ENCODE results near the gene IRAG1. TPM values are rescaled to one million over a fixed set of nuclear protein-coding genes. Genes with fewer than 3 reads are reported as not detected.

The IRAG1 gene
- polyA plus RNA-seq, 4 donors, result 0.45 to 9.0 (median 3.0) TPM

- Histone ChIP-seq H3K27ac (ENCODE audit: low read depth in 1 of 3, low read length in 2 of 3) (no peak overlapping the region), H3K27me3 (ENCODE audit: control insufficient read depth in 3 of 3, insufficient read depth in 3 of 3, low read length in 3 of 3) (peaks cover 0 to 4% (median 0%) of the 10 kb centered on the region in 3 donors), H3K4me3 (ENCODE audit: low read depth in 1 of 3, low read length in 3 of 3) (no peak overlapping the region), H3K36me3 (ENCODE audit: control insufficient read depth in 3 of 3, insufficient read depth in 2 of 3, low read depth in 1 of 3, low read length in 3 of 3) (no peaks in the 10 kb centered on the region), H3K9me3 (ENCODE audit: control insufficient read depth in 2 of 2, insufficient read depth in 1 of 2, low read depth in 1 of 2, low read length in 1 of 2) (no peaks in the 10 kb centered on the region), H3K4me1 (ENCODE audit: control insufficient read depth in 3 of 3, insufficient read depth in 2 of 3, low read depth in 1 of 3, low read length in 2 of 3) (peaks cover 0 to 8% (median 0%) of the 10 kb centered on the region in 3 donors)
- no peak for DNase-seq
- WGBS, 3 donors, result 77 to 84% (median 83%) methylated on average over 5 of the region's 5 CpGs
- no peak for FAIRE-seq
These were observed 15.5 kb downstream of the IRAG1 start for GRCh38 chr11:10678101-10678500.

DNA sequence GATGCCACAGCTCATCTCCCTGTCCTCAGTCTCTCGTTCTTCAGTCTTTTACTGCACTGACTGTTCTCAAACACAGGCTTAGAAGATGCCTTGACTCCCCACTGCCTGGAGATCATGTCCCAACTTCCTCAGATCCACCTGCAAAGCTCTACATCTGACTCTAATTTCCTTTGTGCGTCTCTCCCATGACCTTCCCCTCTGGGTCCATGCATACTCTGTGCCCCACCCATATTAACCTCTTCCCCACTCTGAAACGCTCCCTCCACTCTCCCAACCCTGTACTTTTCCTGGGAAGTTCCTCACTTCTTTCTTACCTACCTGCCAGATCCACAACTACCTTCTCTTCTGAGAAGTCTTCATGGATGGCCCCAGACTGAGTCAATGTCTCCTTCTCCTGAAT is 16.6 kb downstream of the IRAG1 start:
- DNase-seq (no peak), FAIRE-seq (no peak)
- no peaks in the 10 kb centered on the region for H3K36me3 ChIP-seq (ENCODE audit: control insufficient read depth in 3 of 3, insufficient read depth in 2 of 3, low read depth in 1 of 3, low read length in 3 of 3)
- WGBS, 3 donors, result 57 to 71% (median 60%) methylated on average over 3 of the region's 3 CpGs
- peaks cover 0 to 8% (median 0%) of the 10 kb centered on the region in 3 donors for H3K4me1 ChIP-seq (ENCODE audit: control insufficient read depth in 3 of 3, insufficient read depth in 2 of 3, low read depth in 1 of 3, low read length in 2 of 3)
- H3K4me3 ChIP-seq (ENCODE audit: low read depth in 1 of 3, low read length in 3 of 3), result no peak overlapping the region
- H3K9me3 ChIP-seq (ENCODE audit: control insufficient read depth in 2 of 2, insufficient read depth in 1 of 2, low read depth in 1 of 2, low read length in 1 of 2), result no peaks in the 10 kb centered on the region
- peaks cover 0 to 4% (median 0%) of the 10 kb centered on the region in 3 donors for H3K27me3 ChIP-seq (ENCODE audit: control insufficient read depth in 3 of 3, insufficient read depth in 3 of 3, low read length in 3 of 3)
- H3K27ac ChIP-seq (ENCODE audit: low read depth in 1 of 3, low read length in 2 of 3), result no peak overlapping the region

GRCh38 chr11:10674911-10675440 is 18.6 kb downstream of the IRAG1 start:
- no peaks in the 10 kb centered on the region for H3K9me3 ChIP-seq (ENCODE audit: control insufficient read depth in 2 of 2, insufficient read depth in 1 of 2, low read depth in 1 of 2, low read length in 1 of 2)
- H3K36me3 ChIP-seq (ENCODE audit: control insufficient read depth in 3 of 3, insufficient read depth in 2 of 3, low read depth in 1 of 3, low read length in 3 of 3), result no peaks in the 10 kb centered on the region
- H3K27ac ChIP-seq (ENCODE audit: low read depth in 1 of 3, low read length in 2 of 3), result peak overlapping the region in 1 of 3 donors; percentile 32
- DNase-seq (peak in 1 of 2 donors; percentile 16), FAIRE-seq (no peak)
- no peak overlapping the region for H3K4me3 ChIP-seq (ENCODE audit: low read depth in 1 of 3, low read length in 3 of 3)
- H3K4me1 ChIP-seq (ENCODE audit: control insufficient read depth in 3 of 3, insufficient read depth in 2 of 3, low read depth in 1 of 3, low read length in 2 of 3), result peaks cover 0 to 8% (median 3%) of the 10 kb centered on the region in 3 donors
- H3K27me3 ChIP-seq (ENCODE audit: control insufficient read depth in 3 of 3, insufficient read depth in 3 of 3, low read length in 3 of 3), result peaks cover 0 to 4% (median 0%) of the 10 kb centered on the region in 3 donors
- 31 to 51% (median 41%) methylated on average over 10 of the region's 10 CpGs for WGBS, 3 donors

DNA sequence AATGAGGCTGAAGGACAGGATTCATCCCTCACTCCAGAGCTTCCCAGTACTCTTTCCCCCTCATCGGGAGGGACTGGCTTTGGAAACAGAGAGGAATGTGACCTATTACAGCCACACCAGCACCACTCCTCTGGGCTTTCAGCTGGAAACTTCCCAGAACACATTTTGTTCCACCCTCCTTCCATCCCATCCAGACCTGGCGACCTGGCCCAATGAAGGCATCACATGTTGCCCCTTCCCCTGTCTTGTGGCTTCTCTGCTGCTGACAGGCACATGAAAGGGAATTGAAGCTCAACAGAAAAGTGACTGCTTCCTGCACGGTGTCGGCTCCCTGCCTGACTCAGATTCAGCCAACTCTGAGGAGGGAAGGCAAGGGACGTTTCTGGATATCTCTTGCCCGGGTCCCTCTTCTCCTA is 19.1 kb downstream of the IRAG1 start:
- WGBS, 3 donors, result 29 to 55% (median 49%) methylated on average over 6 of the region's 6 CpGs
- H3K27me3 ChIP-seq (ENCODE audit: control insufficient read depth in 3 of 3, insufficient read depth in 3 of 3, low read length in 3 of 3), result peaks cover 0 to 4% (median 0%) of the 10 kb centered on the region in 3 donors
- H3K4me3 ChIP-seq (ENCODE audit: low read depth in 1 of 3, low read length in 3 of 3), result no peak overlapping the region
- no peaks in the 10 kb centered on the region for H3K9me3 ChIP-seq (ENCODE audit: control insufficient read depth in 2 of 2, insufficient read depth in 1 of 2, low read depth in 1 of 2, low read length in 1 of 2)
- FAIRE-seq (no peak), DNase-seq (no peak)
- no peaks in the 10 kb centered on the region for H3K36me3 ChIP-seq (ENCODE audit: control insufficient read depth in 3 of 3, insufficient read depth in 2 of 3, low read depth in 1 of 3, low read length in 3 of 3)
- H3K4me1 ChIP-seq (ENCODE audit: control insufficient read depth in 3 of 3, insufficient read depth in 2 of 3, low read depth in 1 of 3, low read length in 2 of 3), result peaks cover 0 to 9% (median 8%) of the 10 kb centered on the region in 3 donors
- H3K27ac ChIP-seq (ENCODE audit: low read depth in 1 of 3, low read length in 2 of 3), result peak overlapping the region in 1 of 3 donors; percentile 32

DNA sequence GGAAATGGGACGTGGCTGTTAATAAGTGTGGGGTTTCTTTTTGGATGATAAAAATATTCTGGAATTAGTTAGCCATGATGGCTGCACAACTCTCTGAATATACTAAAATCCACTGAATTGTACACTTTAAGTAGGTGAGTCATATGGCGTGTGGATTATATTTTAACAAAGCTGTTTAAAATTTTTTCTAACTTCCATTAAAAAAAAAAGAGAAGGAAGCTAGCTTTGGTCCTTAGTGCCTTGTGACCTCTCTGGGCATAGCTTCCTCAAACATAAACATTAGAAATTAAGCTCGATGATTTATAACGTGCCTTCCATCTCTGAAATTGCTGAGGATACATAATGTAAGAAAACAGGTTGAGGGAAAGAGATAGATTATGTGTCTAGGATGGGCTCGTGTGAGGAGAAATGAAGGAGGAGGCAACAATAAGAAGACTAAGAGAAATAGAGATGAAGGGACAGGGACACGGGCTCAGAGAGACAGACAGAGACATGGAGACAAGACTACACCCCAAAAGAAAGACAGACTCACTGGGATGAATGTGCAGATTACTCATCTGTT is 20.0 kb downstream of the IRAG1 start:
- Histone ChIP-seq H3K9me3 (ENCODE audit: control insufficient read depth in 2 of 2, insufficient read depth in 1 of 2, low read depth in 1 of 2, low read length in 1 of 2) (no peaks in the 10 kb centered on the region), H3K4me1 (ENCODE audit: control insufficient read depth in 3 of 3, insufficient read depth in 2 of 3, low read depth in 1 of 3, low read length in 2 of 3) (peaks cover 0 to 16% (median 8%) of the 10 kb centered on the region in 3 donors), H3K4me3 (ENCODE audit: low read depth in 1 of 3, low read length in 3 of 3) (no peak overlapping the region), H3K27ac (ENCODE audit: low read depth in 1 of 3, low read length in 2 of 3) (no peak overlapping the region), H3K36me3 (ENCODE audit: control insufficient read depth in 3 of 3, insufficient read depth in 2 of 3, low read depth in 1 of 3, low read length in 3 of 3) (no peaks in the 10 kb centered on the region), H3K27me3 (ENCODE audit: control insufficient read depth in 3 of 3, insufficient read depth in 3 of 3, low read length in 3 of 3) (peaks cover 0 to 1% (median 0%) of the 10 kb centered on the region in 3 donors)
- DNase-seq (no peak), FAIRE-seq (no peak)
- WGBS, 3 donors, result 47 to 59% (median 58%) methylated on average over 6 of the region's 6 CpGs

DNA sequence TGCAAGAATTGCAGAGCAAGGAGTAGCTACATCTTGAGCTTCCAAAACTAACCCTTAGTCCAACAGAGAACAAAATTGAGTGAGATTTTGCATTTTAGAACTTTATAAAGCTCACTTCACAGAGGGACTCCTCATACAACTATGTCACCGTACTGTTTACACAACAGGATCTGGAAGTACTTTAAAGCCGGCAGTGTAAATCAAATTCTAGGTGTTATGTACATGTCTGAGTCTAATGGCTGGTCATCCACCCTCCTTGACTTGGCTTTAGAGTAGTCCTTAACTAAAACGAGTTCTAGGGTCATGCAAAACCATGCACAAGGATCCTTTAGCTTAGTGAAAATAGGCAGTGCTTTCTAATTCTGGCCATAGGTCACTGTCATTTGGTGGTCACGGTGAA is 23.5 kb downstream of the IRAG1 start:
- H3K27me3 ChIP-seq (ENCODE audit: control insufficient read depth in 3 of 3, insufficient read depth in 3 of 3, low read length in 3 of 3), result no peaks in the 10 kb centered on the region
- no peak overlapping the region for H3K27ac ChIP-seq (ENCODE audit: low read depth in 1 of 3, low read length in 2 of 3)
- peaks cover 0 to 16% (median 6%) of the 10 kb centered on the region in 3 donors for H3K4me1 ChIP-seq (ENCODE audit: control insufficient read depth in 3 of 3, insufficient read depth in 2 of 3, low read depth in 1 of 3, low read length in 2 of 3)
- H3K4me3 ChIP-seq (ENCODE audit: low read depth in 1 of 3, low read length in 3 of 3), result no peak overlapping the region
- no peaks in the 10 kb centered on the region for H3K9me3 ChIP-seq (ENCODE audit: control insufficient read depth in 2 of 2, insufficient read depth in 1 of 2, low read depth in 1 of 2, low read length in 1 of 2)
- DNase-seq, result no peak
- no peaks in the 10 kb centered on the region for H3K36me3 ChIP-seq (ENCODE audit: control insufficient read depth in 3 of 3, insufficient read depth in 2 of 3, low read depth in 1 of 3, low read length in 3 of 3)
- WGBS, 3 donors, result 37 to 50% (median 46%) methylated on average over 4 of the region's 4 CpGs
- FAIRE-seq, result no peak

- FAIRE-seq (no peak), DNase-seq (peak; percentile 54 to 61)
- H3K27me3 ChIP-seq (ENCODE audit: control insufficient read depth in 3 of 3, insufficient read depth in 3 of 3, low read length in 3 of 3), result no peaks in the 10 kb centered on the region
- no peak overlapping the region for H3K4me3 ChIP-seq (ENCODE audit: low read depth in 1 of 3, low read length in 3 of 3)
- H3K27ac ChIP-seq (ENCODE audit: low read depth in 1 of 3, low read length in 2 of 3), result peak overlapping the region in 2 of 3 donors; percentile 19 to 67
- whole genome bisulfite sequencing, 3 donors, result 13 to 24% (median 21%) methylated on average over 5 of the region's 5 CpGs
- H3K9me3 ChIP-seq (ENCODE audit: control insufficient read depth in 2 of 2, insufficient read depth in 1 of 2, low read depth in 1 of 2, low read length in 1 of 2), result no peaks in the 10 kb centered on the region
- no peaks in the 10 kb centered on the region for H3K36me3 ChIP-seq (ENCODE audit: control insufficient read depth in 3 of 3, insufficient read depth in 2 of 3, low read depth in 1 of 3, low read length in 3 of 3)
- peaks cover 0 to 16% (median 6%) of the 10 kb centered on the region in 3 donors for H3K4me1 ChIP-seq (ENCODE audit: control insufficient read depth in 3 of 3, insufficient read depth in 2 of 3, low read depth in 1 of 3, low read length in 2 of 3)
These were observed 24.1 kb downstream of the IRAG1 start for GRCh38 chr11:10669258-10670033.

DNA sequence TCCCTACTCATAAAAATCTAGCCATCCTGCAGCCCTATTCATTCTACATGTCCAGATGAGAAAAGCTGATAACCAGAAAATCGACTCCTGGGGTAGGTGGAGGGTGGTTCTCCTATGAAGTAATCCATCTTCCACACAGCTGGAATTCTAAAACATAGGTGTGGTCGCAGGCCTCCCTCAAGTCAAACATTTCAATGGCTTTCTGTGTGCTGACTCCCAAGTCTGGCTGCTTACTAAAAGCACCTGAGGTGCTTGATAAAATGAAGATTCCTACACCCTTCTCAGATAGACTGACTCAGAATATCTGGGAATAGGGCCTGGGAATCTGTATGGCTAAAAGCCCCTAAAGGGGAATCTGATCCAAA is 26.1 kb downstream of the IRAG1 start:
- Histone ChIP-seq H3K4me3 (ENCODE audit: low read depth in 1 of 3, low read length in 3 of 3) (no peak overlapping the region), H3K4me1 (ENCODE audit: control insufficient read depth in 3 of 3, insufficient read depth in 2 of 3, low read depth in 1 of 3, low read length in 2 of 3) (peaks cover 0 to 19% (median 2%) of the 10 kb centered on the region in 3 donors), H3K36me3 (ENCODE audit: control insufficient read depth in 3 of 3, insufficient read depth in 2 of 3, low read depth in 1 of 3, low read length in 3 of 3) (no peaks in the 10 kb centered on the region), H3K27me3 (ENCODE audit: control insufficient read depth in 3 of 3, insufficient read depth in 3 of 3, low read length in 3 of 3) (no peaks in the 10 kb centered on the region), H3K27ac (ENCODE audit: low read depth in 1 of 3, low read length in 2 of 3) (peak overlapping the region in 1 of 3 donors; percentile 43), H3K9me3 (ENCODE audit: control insufficient read depth in 2 of 2, insufficient read depth in 1 of 2, low read depth in 1 of 2, low read length in 1 of 2) (no peaks in the 10 kb centered on the region)
- FAIRE-seq (no peak), DNase-seq (no peak)
- 50 to 60% (median 57%) methylated on average over 2 of the region's 2 CpGs for WGBS, 3 donors
